HCT116 (cell line): ENCODE data around the gene TMTC1.

Experiments used
- ATF3 ChIP-seq: IDR thresholded peaks from 2 replicates; pipeline ENCODE4 v1.6.1; 2012
- CEBPB ChIP-seq: IDR thresholded peaks from 2 replicates; pipeline ENCODE4 v1.6.1; 2012; ENCODE audit warnings: low read depth
- CTCF ChIP-seq, 3 experiments: fragments of 200-600 bp in 1 of 3; sonication (generic) in 1 of 3; IDR thresholded peaks in 2 of 3; conservative IDR thresholded peaks in 1 of 3; 2 replicates each; pipeline ENCODE4 v1.5.1; 2012 to 2017; ENCODE audit warnings: low read depth in 2 of 3, low read length in 2 of 3, antibody characterized with exemption in 1 of 3, borderline replicate concordance in 1 of 3, control low read depth in 1 of 3, mild to moderate bottlenecking in 1 of 3, mixed read lengths in 1 of 3, mixed run types in 1 of 3, moderate library complexity in 1 of 3; ENCODE audit not compliant: insufficient read depth in 1 of 3
- EZH2 ChIP-seq: fragments of 200-600 bp; sonication (generic); IDR thresholded peaks from 2 replicates; pipeline ENCODE4 v1.6.1; 2017; ENCODE audit warnings: antibody characterized with exemption, mixed run types
- FOSL1 ChIP-seq: IDR thresholded peaks from 2 replicates; pipeline ENCODE4 v1.6.1; 2012; ENCODE audit warnings: low read depth
- JUND ChIP-seq: IDR thresholded peaks from 2 replicates; pipeline ENCODE4 v1.6.1; 2012
- POLR2A ChIP-seq: IDR thresholded peaks from 2 replicates; pipeline ENCODE4 v1.7.0; 2011; ENCODE audit warnings: borderline replicate concordance; ENCODE audit not compliant: insufficient read depth, insufficient read length; ENCODE audit errors: extremely low read depth
- YY1 ChIP-seq: IDR thresholded peaks from 2 replicates; pipeline ENCODE4 v1.6.1; 2011; ENCODE audit warnings: low read length, low read depth, moderate library complexity, mild to moderate bottlenecking; ENCODE audit not compliant: insufficient replicate concordance; ENCODE audit errors: extremely low read depth

GRCh38 chr12:29622251-29622650 lies 161.5 kb downstream of the TMTC1 start:
- no peak for TF ChIP-seq POLR2A
- TF ChIP-seq CTCF (IDR thresholded peaks at IDR 0.05 in 2 of 3, conservative IDR thresholded peaks at IDR 0.05 in 1 of 3; ENCODE audit: borderline replicate concordance in 1 of 3, insufficient read depth in 1 of 3, low read depth in 2 of 3, low read length in 2 of 3): no peak
- no peak for TF ChIP-seq FOSL1
- no peak for TF ChIP-seq ATF3
- TF ChIP-seq CEBPB: no peak
- no peak for TF ChIP-seq EZH2
- TF ChIP-seq JUND: no peak
- no peak for TF ChIP-seq YY1
